Ureter (tissue), 1 donor: ENCODE data around the gene CSDE1. TPM values are rescaled to one million over a fixed set of nuclear protein-coding genes. Genes with fewer than 3 reads are reported as not detected.
A peak's percentile ranks its signal among the peaks of the same experiment; 100 is the strongest.
"Not testable (repeated sequence)": the region's sequence is repeated elsewhere in the genome, so short reads cannot be mapped to it uniquely, and the experiment has no call there.

Experiments used
- DNase-seq: peaks from one replicate; pipeline ENCODE4 v3.0.0-alpha.2; 2020; ENCODE audit warnings: low spot score
- total RNA-seq: library from RNA; stranded (reverse); gene quantifications from one replicate; pipeline ENCODE4 v1.2.4, GENCODE V29; 2023
- donor health status: DM: yes; HTN: yes; CAD: no.

Gene CSDE1
- 612 TPM for total RNA-seq

DNA sequence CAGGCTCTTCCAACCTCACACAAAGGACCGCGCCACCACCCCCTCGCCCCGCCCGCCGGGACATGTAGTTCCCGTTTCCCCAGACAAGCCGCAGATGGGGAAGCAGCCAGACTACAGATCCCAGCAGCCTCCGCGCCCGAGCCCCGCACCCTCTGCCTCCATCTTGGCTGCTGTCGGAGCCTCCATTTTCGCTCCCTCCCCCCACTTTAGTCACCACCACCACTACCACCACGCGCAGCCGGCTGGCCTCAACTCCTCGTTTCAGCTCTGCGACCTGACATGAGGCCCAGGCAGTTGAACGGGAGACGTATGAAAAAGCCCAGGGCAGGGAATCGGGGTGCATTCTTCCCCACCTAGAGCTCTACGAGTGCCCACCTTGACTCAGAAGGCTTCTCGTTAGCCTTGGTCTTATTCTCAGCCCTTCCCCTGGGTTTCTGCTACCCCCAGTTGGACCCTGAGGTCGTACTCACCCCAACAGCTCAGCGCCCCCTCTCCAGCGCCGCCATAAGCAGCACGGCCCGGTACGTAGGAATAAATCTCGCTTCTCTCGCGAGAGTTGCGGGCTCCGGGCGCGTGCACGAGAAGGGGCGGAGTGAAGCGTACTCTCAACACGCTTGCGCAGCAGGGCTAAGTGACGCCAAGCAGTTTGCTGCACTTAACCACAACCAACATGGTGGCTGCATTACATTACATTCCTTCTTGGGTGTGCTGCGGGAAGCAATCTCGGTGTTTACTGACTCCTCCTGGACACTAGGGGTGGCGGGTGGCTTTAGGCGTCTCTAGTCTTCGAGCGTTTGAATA, at the start of gene CSDE1:
CSDE1 (minus strand) TSS at position 530 of the 801 bp plus-strand sequence. CDS start 18,094 bp downstream, outside the sequence.
- peak; percentile 98 for DNase-seq

DNA sequence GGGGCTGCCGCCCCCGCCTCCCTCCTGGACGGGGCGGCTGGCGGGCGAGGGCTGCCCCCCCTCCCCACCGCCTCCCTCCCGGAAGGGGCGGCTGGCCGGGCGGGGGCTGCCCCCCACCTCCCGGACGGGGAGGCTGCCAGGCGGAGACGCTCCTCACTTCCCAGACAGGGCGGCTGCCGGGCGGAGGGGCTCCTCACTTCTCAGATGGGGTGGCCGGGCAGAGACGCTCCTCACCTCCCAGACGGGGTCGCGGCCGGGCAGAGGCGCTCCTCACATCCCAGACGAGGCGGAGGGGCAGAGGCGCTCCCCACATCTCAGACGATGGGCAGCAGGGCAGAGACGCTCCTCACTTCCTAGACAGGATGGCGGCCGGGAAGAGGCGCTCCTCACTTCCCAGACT, 46.7 kb upstream of the CSDE1 start:
- not testable (repeated sequence) for DNase-seq

DNA sequence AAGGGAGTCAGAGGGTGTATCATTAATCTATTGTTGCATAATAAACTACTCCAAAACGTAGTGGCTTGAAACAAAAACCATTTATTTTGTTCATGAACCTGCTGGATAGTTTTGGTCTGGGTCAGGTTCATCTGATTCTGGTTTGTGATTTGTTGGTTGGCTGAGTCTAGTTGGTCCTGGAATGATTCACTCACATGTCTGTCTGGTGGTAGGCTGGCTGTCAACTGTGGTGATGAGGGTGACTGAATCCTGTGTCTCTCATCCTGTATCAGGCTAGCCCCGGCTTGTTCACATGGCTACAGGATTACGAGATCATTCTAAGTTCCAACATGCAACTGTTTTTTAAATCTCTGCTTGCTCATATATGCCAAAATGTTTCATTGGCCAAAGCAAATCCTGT, 45.2 kb upstream of the CSDE1 start:
- no peak for DNase-seq

DNA sequence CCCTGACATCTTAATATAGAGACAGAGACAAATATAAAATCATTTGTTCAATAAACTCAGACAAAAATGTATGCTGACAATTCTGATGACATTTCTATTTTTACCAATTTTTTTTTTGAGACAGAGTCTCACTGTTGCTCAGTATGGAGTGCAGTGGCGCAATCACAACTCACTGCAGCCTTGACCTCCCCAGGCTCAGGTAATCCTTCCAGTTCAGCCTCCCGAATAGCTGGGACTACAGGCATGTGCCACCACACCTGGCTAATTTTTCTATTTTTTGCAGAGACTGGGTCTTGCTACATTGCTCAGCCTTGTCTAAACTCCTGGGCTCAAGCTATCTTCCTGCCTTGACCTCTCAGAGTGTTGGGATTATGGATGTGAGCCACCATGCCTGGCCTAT, 36.3 kb upstream of the CSDE1 start:
- DNase-seq, result no peak

- not testable (repeated sequence) for DNase-seq
Observed at GRCh38 chr1:114790581-114790980, 32.8 kb upstream of the CSDE1 start.

DNA sequence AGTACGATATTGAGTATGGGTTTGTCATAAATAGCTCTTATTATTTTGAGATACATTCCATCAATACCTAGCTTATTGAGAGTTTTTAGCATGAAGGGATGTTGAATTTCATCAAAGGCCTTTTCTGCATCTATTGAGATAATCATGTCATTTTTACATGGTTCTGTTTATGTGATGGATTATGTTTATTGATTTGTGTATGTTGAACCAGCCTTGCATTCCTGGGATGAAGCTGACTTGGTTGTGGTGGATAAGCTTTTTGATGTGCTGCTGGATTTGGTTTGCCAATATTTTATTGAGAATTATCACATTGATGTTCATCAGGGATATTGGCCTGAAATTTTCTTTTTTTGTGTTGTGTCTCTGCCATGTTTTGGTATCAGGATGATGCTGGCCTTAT, 28.7 kb upstream of the CSDE1 start:
- not testable (repeated sequence) for DNase-seq

- DNase-seq, result no peak
Observed at GRCh38 chr1:114782476-114782875, 24.7 kb upstream of the CSDE1 start.

GRCh38 chr1:114780344-114781226, 22.8 kb upstream of the CSDE1 start, which contains the start of gene SIKE1:
Gene SIKE1 (minus strand): TSS chr1:114780685. CDS start chr1:114780607, 78 bp downstream.
- peak; percentile 95 for DNase-seq

DNA sequence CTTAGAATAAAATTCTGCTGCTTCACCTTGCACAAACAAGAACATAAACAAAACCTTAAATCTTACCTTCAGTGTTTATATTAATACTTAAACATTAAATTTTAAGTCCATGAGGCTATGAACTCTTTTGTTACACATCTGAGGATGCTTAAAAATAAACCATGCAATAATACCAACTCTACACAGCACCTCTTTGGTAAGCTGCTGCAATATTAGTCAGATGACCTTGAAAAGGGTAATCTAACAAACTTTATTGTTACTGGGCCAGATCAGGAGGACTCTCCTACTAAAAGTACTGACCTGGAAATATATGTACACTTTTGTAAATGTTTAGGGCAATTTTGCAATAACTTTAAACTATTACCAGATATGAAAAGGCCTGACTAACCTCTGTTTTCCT, 21.9 kb upstream of the CSDE1 start:
- no peak for DNase-seq

- DNase-seq, result not testable (repeated sequence)
Observed at GRCh38 chr1:114776726-114777125, 18.9 kb upstream of the CSDE1 start.

DNA sequence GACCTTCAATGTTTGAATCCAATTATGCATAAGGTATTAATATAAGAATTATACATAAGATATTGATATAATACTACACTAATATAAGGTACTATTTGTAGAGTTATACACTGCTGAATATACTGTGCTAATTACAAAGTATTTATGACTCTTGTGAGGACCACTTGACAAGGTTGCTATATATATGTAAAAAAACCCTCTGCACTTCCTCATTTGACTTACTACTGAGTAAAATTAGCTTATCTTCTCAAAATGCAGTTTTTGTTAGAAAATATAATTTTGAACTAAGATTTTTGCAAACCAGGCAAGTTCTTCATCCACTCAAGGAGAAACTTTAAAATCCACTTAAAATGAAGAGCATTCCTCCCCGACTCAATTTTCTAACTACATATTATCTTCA, 14.2 kb upstream of the CSDE1 start:
- DNase-seq, result no peak

DNA sequence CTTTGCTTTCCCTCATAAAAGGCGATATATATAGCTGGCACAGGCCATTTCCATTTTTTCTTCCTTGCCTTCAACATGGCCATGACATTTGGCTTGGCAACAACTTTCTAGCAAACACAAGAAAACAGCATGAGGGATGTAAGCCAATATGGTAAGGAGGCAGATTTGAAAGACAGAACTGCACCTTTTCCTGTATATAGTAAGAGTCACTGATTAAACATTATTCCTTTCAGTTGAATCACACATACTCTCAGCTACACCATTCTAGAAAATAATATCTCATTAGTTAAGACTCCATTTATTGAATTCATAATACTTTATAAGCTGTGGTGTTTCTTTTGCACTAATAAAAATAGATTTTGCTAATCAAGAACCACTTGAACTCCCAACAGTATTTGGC, 13.2 kb upstream of the CSDE1 start:
- DNase-seq, result no peak

DNA sequence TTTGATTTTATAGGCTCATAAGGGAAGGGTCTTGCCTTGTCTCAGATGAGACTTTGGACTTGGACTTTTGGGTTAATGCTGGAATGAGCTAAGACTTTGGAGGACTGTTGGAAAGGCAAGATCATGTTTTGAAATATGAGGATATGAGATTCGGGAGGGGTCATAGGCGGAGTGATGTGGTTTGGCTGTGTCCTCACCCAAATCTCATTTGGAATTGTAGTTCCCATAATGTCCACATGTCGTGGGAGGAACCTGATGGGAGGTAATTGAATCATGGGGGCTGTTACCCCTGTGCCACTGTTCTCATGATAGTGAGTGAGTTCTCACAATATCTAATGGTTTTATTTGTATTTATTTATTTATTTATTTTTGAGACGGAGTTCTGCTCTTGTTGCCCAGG, 6.9 kb upstream of the CSDE1 start:
- no peak for DNase-seq

- DNase-seq, result no peak
Observed at GRCh38 chr1:114758256-114758832, 560 bp upstream of the CSDE1 start.

GRCh38 chr1:114756949-114757454, 782 bp downstream of the CSDE1 start:
- peak; percentile 57 for DNase-seq

DNA sequence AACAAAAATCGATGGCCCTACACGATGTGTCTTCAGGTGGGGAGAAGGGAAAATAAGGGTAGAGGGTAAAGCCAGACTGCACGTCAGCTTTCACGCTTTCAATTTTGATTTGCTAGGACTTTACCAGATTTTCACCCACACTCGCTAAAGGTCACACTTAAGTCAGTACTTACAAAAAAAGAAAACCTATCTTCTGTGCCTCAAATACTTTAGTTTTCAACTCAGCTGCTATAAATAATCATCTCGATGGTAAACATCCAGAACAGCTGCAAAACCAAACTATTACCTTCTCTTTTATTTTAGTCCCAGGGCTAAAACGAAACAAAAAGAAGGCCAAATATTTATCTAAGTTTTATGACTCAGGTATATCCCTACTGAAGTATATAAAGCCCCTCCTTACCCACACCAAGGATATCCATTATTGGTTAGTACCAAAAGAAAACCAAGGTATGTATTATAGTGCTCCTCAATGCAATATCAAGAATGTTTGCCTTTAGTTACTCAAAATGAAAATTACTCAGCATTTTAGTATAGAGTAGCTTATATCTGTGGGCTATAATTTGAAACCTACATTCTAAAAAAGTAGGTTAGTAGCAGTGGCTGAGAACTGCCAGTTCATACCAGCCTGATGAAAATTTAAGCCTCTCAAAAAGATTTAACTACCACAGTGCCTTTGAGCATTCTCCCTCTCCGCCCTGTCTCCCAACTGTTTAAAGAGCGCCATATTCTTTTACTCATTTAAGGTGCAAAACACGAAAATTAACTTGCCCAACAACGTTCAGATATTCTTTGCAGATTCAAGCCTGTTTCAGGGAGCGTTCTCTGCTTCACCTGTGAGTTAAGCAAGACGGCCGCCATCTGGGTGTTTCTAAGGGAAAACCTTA, 1.5 kb downstream of the CSDE1 start:
- no peak for DNase-seq

GRCh38 chr1:114755006-114755931, 2.5 kb downstream of the CSDE1 start:
- no peak for DNase-seq

DNA sequence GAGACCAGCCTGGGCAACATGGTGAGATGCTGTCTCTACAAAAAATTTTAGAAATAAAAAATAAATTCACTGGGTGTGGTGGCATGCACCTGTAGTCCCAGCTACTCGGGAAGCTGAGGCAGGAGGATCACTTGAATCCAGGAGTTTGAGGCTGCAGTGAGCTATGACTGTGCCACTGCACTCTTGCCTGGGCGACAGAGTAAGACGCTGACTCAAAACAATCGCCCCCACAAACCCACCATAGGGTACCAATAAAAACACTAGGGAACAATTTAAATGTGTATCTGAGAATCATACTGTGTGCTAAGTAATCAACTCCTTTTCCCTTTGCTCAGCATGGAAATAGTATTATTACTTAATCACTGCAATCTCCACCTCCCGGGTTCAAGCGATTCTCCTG, 4.1 kb downstream of the CSDE1 start:
- DNase-seq, result not testable (repeated sequence)

DNA sequence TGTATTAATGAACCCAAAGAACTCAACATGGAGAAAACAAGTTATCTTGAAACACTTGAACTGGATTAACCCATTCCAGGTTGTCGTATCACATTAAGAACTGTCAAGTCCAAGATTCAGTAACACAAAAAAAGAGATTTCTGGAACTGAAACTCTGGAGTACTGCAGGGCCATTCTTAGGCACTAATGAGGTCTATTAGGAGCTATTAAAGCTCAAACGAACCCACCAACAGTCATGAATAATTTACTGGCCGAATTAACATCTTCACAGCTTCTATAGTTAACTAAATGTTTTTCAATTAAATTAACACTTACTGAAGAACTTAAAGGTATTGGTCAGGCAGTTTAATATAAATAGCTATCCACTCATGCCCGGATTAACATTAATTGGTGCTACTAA, 4.6 kb downstream of the CSDE1 start:
- no peak for DNase-seq

GRCh38 chr1:114750780-114751179, 7.0 kb downstream of the CSDE1 start:
- no peak for DNase-seq
